OCI-LY7 (cell line): Measurements from ENCODE around the gene DIP2C. TPM values are rescaled to one million over a fixed set of nuclear protein-coding genes. Genes with fewer than 3 reads are reported as not detected.

Experiments
- BruUV-seq: library from RNA; stranded (reverse); fragments of 400-500 nt; replicated peaks from 2 replicates; lab custom pipeline; 2021; lab: Mats Ljungman, UMichigan
- CTCF ChIA-PET: fragments of 300-600 bp; sonication (Branson Sonifier 250); formaldehyde crosslinking; loops from one replicate; lab custom pipeline; 2022; ENCODE audit warnings: antibody characterized with exemption; ENCODE audit not compliant: unreplicated experiment; lab: Charles Lee
- POLR2A ChIA-PET: fragments of 300-600 bp; sonication (Branson Sonifier 250); formaldehyde crosslinking; loops from one replicate; lab custom pipeline; 2022; ENCODE audit warnings: antibody characterized with exemption; lab: Charles Lee
- DNase-seq: peaks from one replicate; pipeline ENCODE4 v3.0.0-alpha.2; 2015; ENCODE audit warnings: low spot score
- H2AFZ ChIP-seq: fragments of 200-600 bp; sonication (generic), shearing (Covaris generic); 2 replicates; pipeline ENCODE4 v1.6.1; 2014; ENCODE audit warnings: mild to moderate bottlenecking, antibody characterized with exemption, low read length, moderate library complexity
- H3K27ac ChIP-seq: fragments of 200-600 bp; sonication (generic); 2 replicates; pipeline ENCODE4 v1.5.1; 2014; ENCODE audit warnings: mixed run types, low read depth, mild to moderate bottlenecking, moderate library complexity, low read length, inconsistent platforms; ENCODE audit not compliant: poor library complexity, severe bottlenecking
- H3K36me3 ChIP-seq: fragments of 200-600 bp; sonication (generic); 2 replicates; pipeline ENCODE4 v1.6.1; 2014; ENCODE audit warnings: mild to moderate bottlenecking, antibody characterized with exemption, low read length, moderate library complexity, mixed read lengths; ENCODE audit not compliant: insufficient read depth
- H3K4me1 ChIP-seq: fragments of 200-600 bp; sonication (generic); 2 replicates; pipeline ENCODE4 v1.5.1; 2014; ENCODE audit warnings: mild to moderate bottlenecking, low read length; ENCODE audit not compliant: insufficient read depth, poor library complexity, severe bottlenecking
- H3K4me2 ChIP-seq: fragments of 200-600 bp; sonication (generic); 2 replicates; pipeline ENCODE4 v1.6.1; 2014; ENCODE audit warnings: mild to moderate bottlenecking, low read length
- H3K4me3 ChIP-seq: fragments of 200-600 bp; sonication (generic); 2 replicates; pipeline ENCODE4 v1.5.1; 2014; ENCODE audit warnings: mild to moderate bottlenecking, low read depth, low read length; ENCODE audit not compliant: poor library complexity, severe bottlenecking
- H3K79me2 ChIP-seq: fragments of 200-600 bp; sonication (generic); 2 replicates; pipeline ENCODE4 v1.6.1; 2016; ENCODE audit warnings: low read depth, mild to moderate bottlenecking, low read length, moderate library complexity, mixed read lengths; ENCODE audit not compliant: insufficient read depth
- H3K9me2 ChIP-seq: fragments of 200-600 bp; sonication (generic); 2 replicates; pipeline ENCODE4 v1.6.1; 2016; ENCODE audit warnings: mild to moderate bottlenecking, low read length, mixed read lengths; ENCODE audit not compliant: insufficient read depth
- H3K9me3 ChIP-seq: fragments of 200-600 bp; sonication (generic); 2 replicates; pipeline ENCODE4 v1.6.1; 2014; ENCODE audit warnings: mild to moderate bottlenecking, mixed run types, low read length, mixed read lengths
- H4K20me1 ChIP-seq: fragments of 200-600 bp; sonication (generic); 2 replicates; pipeline ENCODE4 v1.6.1; 2014; ENCODE audit warnings: mild to moderate bottlenecking, antibody characterized with exemption, low read length, moderate library complexity, mixed read lengths; ENCODE audit not compliant: insufficient read depth
- EZH2phosphoT487 ChIP-seq: fragments of 200-600 bp; sonication (generic); IDR thresholded peaks from 2 replicates; pipeline ENCODE4 v1.6.1; 2018; ENCODE audit warnings: low read depth, borderline replicate concordance, mild to moderate bottlenecking, mixed run types, antibody characterized with exemption, low read length, moderate library complexity, mixed read lengths
- intact Hi-C: fragments of 100-400 bp; cut with micrococcal nuclease; formaldehyde crosslinking; loops from one replicate; pipeline ENCODE4 v1.10.0; 2022; ENCODE audit not compliant: unreplicated experiment
- total RNA-seq, 2 experiments: library from RNA; depleted of rRNA in 1 of 2; stranded (reverse); fragments of >200 nt in 1 of 2; shearing (Covaris generic) in 1 of 2; gene quantifications; 2 replicates each; pipeline ENCODE4 v1.2.3, GENCODE V29; 2014 to 2022
- TF ChIP-seq, protein P1 (sequence below): fragments of 200-600 bp; sonication (generic); conservative IDR thresholded peaks from 2 replicates; pipeline ENCODE4 v1.5.1; 2014; ENCODE audit warnings: mild to moderate bottlenecking, antibody characterized with exemption, low read length, moderate library complexity, mixed read lengths

DIP2C gene
- total RNA-seq, 2 experiments from 2014 or later = 10.9 to 29.5 TPM

GRCh38 chr10:497289-497688, 192.2 kb downstream of the DIP2C start:
- H3K4me3 ChIP-seq = no peak overlapping the region
- CTCF ChIA-PET = no interaction called here
- peaks cover 12% of the 10 kb centered on the region for H3K4me1 ChIP-seq
- intact Hi-C loops = no loop called here
- BruUV-seq = no TSS peak
- H2AFZ ChIP-seq = no peak overlapping the region
- POLR2A ChIA-PET = interaction anchor here (0.7 kb wide), 1 partner anchor 77 kb away, joined by 3 read pairs; no protein-coding TSS in a partner anchor
- TF ChIP-seq, protein P1, sequence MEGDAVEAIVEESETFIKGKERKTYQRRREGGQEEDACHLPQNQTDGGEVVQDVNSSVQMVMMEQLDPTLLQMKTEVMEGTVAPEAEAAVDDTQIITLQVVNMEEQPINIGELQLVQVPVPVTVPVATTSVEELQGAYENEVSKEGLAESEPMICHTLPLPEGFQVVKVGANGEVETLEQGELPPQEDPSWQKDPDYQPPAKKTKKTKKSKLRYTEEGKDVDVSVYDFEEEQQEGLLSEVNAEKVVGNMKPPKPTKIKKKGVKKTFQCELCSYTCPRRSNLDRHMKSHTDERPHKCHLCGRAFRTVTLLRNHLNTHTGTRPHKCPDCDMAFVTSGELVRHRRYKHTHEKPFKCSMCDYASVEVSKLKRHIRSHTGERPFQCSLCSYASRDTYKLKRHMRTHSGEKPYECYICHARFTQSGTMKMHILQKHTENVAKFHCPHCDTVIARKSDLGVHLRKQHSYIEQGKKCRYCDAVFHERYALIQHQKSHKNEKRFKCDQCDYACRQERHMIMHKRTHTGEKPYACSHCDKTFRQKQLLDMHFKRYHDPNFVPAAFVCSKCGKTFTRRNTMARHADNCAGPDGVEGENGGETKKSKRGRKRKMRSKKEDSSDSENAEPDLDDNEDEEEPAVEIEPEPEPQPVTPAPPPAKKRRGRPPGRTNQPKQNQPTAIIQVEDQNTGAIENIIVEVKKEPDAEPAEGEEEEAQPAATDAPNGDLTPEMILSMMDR = no peak
- no peak for TF ChIP-seq EZH2phosphoT487
- no peaks in the 10 kb centered on the region for H3K9me3 ChIP-seq
- H3K27ac ChIP-seq = no peak overlapping the region
- H4K20me1 ChIP-seq = peaks cover 7% of the 10 kb centered on the region; the same call in 1 of the 2 replicates
- H3K36me3 ChIP-seq = peaks cover 66% of the 10 kb centered on the region
- H3K9me2 ChIP-seq = no peaks in the 10 kb centered on the region
- H3K4me2 ChIP-seq = no peak overlapping the region
- peaks cover 28% of the 10 kb centered on the region; the same call in 1 of the 2 replicates for H3K79me2 ChIP-seq
- DNase-seq = no peak

- Histone ChIP-seq H3K9me2 (no peaks in the 10 kb centered on the region), H3K4me3 (no peak overlapping the region), H4K20me1 (no peaks in the 10 kb centered on the region), H3K27ac (no peak overlapping the region), H3K79me2 (0 out of 2 replicates have a peak, but pooled peaks cover 7% of the 10 kb centered on the region), H3K9me3 (no peaks in the 10 kb centered on the region), H3K4me1 (no peaks in the 10 kb centered on the region), H2AFZ (no peak overlapping the region), H3K36me3 (peaks cover 50% of the 10 kb centered on the region; the same call in 1 of the 2 replicates), H3K4me2 (no peak overlapping the region)
- intact Hi-C loops = no loop called here
- BruUV-seq = no TSS peak
- TF ChIP-seq, protein P1 = no peak
- TF ChIP-seq EZH2phosphoT487 = no peak
- CTCF ChIA-PET = no interaction called here
- DNase-seq = no peak
- POLR2A ChIA-PET = no interaction called here
Measured at GRCh38 chr10:494556-494955, 194.9 kb downstream of the DIP2C start.

DNA sequence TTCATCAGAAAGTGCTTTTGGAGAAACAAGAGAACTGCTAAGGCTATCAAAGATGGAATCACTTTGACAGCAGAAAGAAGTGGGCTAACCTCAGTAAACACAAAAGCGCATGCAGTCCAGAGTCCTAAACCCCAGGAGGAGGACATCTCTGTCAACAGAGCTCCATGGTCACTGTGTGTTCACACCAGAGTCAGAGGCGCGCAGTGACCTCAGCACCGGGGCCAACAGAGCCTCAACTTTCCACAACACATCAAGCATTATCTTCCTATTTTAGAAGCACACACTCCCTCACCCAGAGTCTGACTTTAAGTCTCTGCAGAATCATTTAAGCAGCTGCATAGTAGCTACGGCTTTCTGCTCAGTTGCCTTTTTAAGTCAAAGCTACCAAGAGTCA, 195.3 kb downstream of the DIP2C start:
- no TSS peak for BruUV-seq
- ChIA-PET CTCF (no interaction called here), POLR2A (no interaction called here)
- Histone ChIP-seq H4K20me1 (no peaks in the 10 kb centered on the region), H3K9me3 (no peaks in the 10 kb centered on the region), H3K4me2 (no peak overlapping the region), H3K27ac (no peak overlapping the region), H3K9me2 (no peaks in the 10 kb centered on the region), H2AFZ (no peak overlapping the region), H3K4me3 (no peak overlapping the region), H3K79me2 (0 out of 2 replicates have a peak, but pooled peaks cover 7% of the 10 kb centered on the region), H3K36me3 (peaks cover 49% of the 10 kb centered on the region; the same call in 1 of the 2 replicates), H3K4me1 (no peaks in the 10 kb centered on the region)
- intact Hi-C loops = no loop called here
- DNase-seq = no peak
- TF ChIP-seq EZH2phosphoT487 = no peak
- TF ChIP-seq, protein P1 = no peak
